Upper lobe of left lung (tissue), 4 donors: ENCODE measurements around the gene SCGB3A2.

Source experiments
- EP300 ChIP-seq, 4 donors: sonication (generic); formaldehyde crosslinking; IDR thresholded peaks; one replicate each; pipeline ENCODE4 v1.5.1; 2017; ENCODE audit warnings: antibody characterized with exemption in 4 of 4, control low read depth in 2 of 4
- POLR2A ChIP-seq, 4 donors: fragments of 450-650 bp; IDR thresholded peaks; one replicate each; pipeline ENCODE4 v1.5.1; 2016 to 2017; ENCODE audit warnings: antibody characterized with exemption in 4 of 4, mild to moderate bottlenecking in 2 of 4
- POLR2AphosphoS5 ChIP-seq, 2 donors: sonication (generic); formaldehyde crosslinking; IDR thresholded peaks; one replicate each; pipeline ENCODE4 v1.5.1; 2017; ENCODE audit warnings: antibody characterized with exemption in 2 of 2
- TF ChIP-seq, protein P1 (sequence below), 6 experiments: fragments of 450-650 bp in 4 of 6; fragments of 200-600 bp in 2 of 6; sonication (generic) in 2 of 6; IDR thresholded peaks; one replicate each; pipeline ENCODE4 v1.5.1; 2016 to 2019; ENCODE audit warnings: antibody characterized with exemption in 6 of 6

DNA sequence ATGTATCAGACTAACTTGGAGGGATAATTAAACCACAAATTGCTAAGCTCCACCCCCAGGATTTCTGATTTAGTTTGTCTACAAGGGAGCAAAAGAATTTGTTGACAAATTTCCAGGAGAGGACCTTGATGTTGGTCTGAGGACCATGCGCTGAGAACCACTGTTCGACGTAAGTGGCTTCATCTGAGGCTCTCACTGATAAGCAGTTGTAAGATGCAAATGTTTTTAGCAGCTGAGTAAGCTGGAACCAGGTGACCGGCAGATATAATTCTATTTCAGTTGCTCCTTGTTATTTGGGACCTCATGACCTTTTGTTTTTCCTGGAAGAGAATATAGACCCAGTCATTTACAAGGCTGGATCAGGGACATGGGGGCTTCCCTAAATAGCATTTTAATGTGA is 32.9 kb upstream of the SCGB3A2 start:
- TF ChIP-seq, protein P1, sequence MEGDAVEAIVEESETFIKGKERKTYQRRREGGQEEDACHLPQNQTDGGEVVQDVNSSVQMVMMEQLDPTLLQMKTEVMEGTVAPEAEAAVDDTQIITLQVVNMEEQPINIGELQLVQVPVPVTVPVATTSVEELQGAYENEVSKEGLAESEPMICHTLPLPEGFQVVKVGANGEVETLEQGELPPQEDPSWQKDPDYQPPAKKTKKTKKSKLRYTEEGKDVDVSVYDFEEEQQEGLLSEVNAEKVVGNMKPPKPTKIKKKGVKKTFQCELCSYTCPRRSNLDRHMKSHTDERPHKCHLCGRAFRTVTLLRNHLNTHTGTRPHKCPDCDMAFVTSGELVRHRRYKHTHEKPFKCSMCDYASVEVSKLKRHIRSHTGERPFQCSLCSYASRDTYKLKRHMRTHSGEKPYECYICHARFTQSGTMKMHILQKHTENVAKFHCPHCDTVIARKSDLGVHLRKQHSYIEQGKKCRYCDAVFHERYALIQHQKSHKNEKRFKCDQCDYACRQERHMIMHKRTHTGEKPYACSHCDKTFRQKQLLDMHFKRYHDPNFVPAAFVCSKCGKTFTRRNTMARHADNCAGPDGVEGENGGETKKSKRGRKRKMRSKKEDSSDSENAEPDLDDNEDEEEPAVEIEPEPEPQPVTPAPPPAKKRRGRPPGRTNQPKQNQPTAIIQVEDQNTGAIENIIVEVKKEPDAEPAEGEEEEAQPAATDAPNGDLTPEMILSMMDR (IDR thresholded peaks at IDR 0.05): no peak
- TF ChIP-seq POLR2A (IDR thresholded peaks at IDR 0.05): no peak
- no peak for TF ChIP-seq POLR2AphosphoS5 (IDR thresholded peaks at IDR 0.05)
- TF ChIP-seq EP300 (IDR thresholded peaks at IDR 0.05): no peak
